Small intestine (tissue), 16 donors: ENCODE data around the gene MGA. TPM values are rescaled to one million over a fixed set of nuclear protein-coding genes. Genes with fewer than 3 reads are reported as not detected.
A peak's percentile ranks its signal among the peaks of the same experiment; 100 is the strongest.

Source experiments
- DNase-seq, 2 donors: peaks; one replicate each; pipeline versions ENCODE4 v3.0.0 to v3.0.0-alpha.2; 2013
- FAIRE-seq: peaks from 2 replicates; lab custom pipeline; 2012; peaks lifted over from hg19 to GRCh38; lab: Jason Lieb, UNC
- H3K27ac ChIP-seq, 3 donors: one replicate each; pipeline ENCODE4 v1.5.1; 2013; ENCODE audit warnings: low read length in 2 of 3, mild to moderate bottlenecking in 2 of 3, control low read depth in 1 of 3, inconsistent platforms in 1 of 3, low read depth in 1 of 3, moderate library complexity in 1 of 3
- H3K27me3 ChIP-seq, 3 donors: one replicate each; pipeline ENCODE4 v1.6.1; 2013; ENCODE audit warnings: low read length in 3 of 3, inconsistent platforms in 1 of 3; ENCODE audit not compliant: control insufficient read depth in 3 of 3, insufficient read depth in 3 of 3
- H3K36me3 ChIP-seq, 3 donors: one replicate each; pipeline ENCODE4 v1.6.1; 2013; ENCODE audit warnings: low read length in 3 of 3, inconsistent platforms in 1 of 3, low read depth in 1 of 3, mild to moderate bottlenecking in 1 of 3, moderate library complexity in 1 of 3; ENCODE audit not compliant: control insufficient read depth in 3 of 3, insufficient read depth in 2 of 3
- H3K4me1 ChIP-seq, 3 donors: one replicate each; pipeline ENCODE4 v1.6.1; 2013; ENCODE audit warnings: low read length in 2 of 3, inconsistent platforms in 1 of 3, low read depth in 1 of 3, mild to moderate bottlenecking in 1 of 3, moderate library complexity in 1 of 3; ENCODE audit not compliant: control insufficient read depth in 3 of 3, insufficient read depth in 2 of 3
- H3K4me3 ChIP-seq, 3 donors: one replicate each; pipeline ENCODE4 v1.5.1; 2013; ENCODE audit warnings: low read length in 3 of 3, control low read depth in 1 of 3, inconsistent platforms in 1 of 3, low read depth in 1 of 3, mild to moderate bottlenecking in 1 of 3, moderate library complexity in 1 of 3
- H3K9me3 ChIP-seq, 2 donors: one replicate each; pipeline ENCODE4 v1.6.1; 2013; ENCODE audit warnings: low read depth in 1 of 2, low read length in 1 of 2; ENCODE audit not compliant: control insufficient read depth in 2 of 2, insufficient read depth in 1 of 2
- WGBS, 3 donors: extraction: QIAGEN DNeasy Blood & Tissue Kit; methylation state at CpG; one replicate each; pipeline ENCODE4 v1.1.7; 2013; 5-methylcytosine and 5-hydroxymethylcytosine counted together
- long read RNA-seq, 10 donors: transcript quantifications; one replicate each; lab custom pipeline, GENCODE V29; 2026
- polyA plus RNA-seq, 4 donors: library from polyadenylated mRNA; stranded (reverse) in 3 of 4; unstranded in 1 of 4; fragments of 200-250 nt in 3 of 4; fragments of 120-200 nt in 1 of 4; gene quantifications; one replicate each; pipeline versions ENCODE4 v1.2.1 to v1.2.3, GENCODE V29; 2013
- donor health status: healthy with polysubstance abuse.
- donor health status: control.
- donor health status: control.
- donor health status: Bipolar disorder and iron deficiency.
- donor health status: healthy.

MGA gene
- polyA plus RNA-seq: 10 to 100 TPM in 1 of 4 donors, 1 to 10 TPM in 3; 1.4 to 21.0 (median 3.7) TPM
- long read RNA-seq, donor 1: 0 reads
- long read RNA-seq, donor 2: 0 reads
- long read RNA-seq, donor 3, partial matches to known transcripts: 0 of 3 reads
- long read RNA-seq, donor 3, other reads (novel, unspliced or antisense): 0 of 3 reads
- long read RNA-seq, donor 4: 0 reads
- long read RNA-seq, donor 5, partial matches to known transcripts: 0 of 1 reads
- long read RNA-seq, donor 5, other reads (novel, unspliced or antisense): 0 of 1 reads
- long read RNA-seq, donor 6: 0 reads
- long read RNA-seq, donor 7: 0 reads
- long read RNA-seq, donor 8: 0 reads
- long read RNA-seq, donor 9, partial matches to known transcripts: 0 of 1 reads
- long read RNA-seq, donor 9, other reads (novel, unspliced or antisense): 0 of 1 reads
- long read RNA-seq, donor 10, partial matches to known transcripts: 0 of 4 reads
- long read RNA-seq, donor 10, other reads (novel, unspliced or antisense): 0 of 4 reads

GRCh38 chr15:41660235-41661077, at the start of gene MGA:
Gene MGA, plus strand, starts transcription at chr15:41660405.
- Histone ChIP-seq H3K4me3 (peak within 1 kb of the TSS; percentile 33 to 61 (median 60)), H3K9me3 (peaks cover 0 to 12% of the 10 kb centered on the region in 2 donors), H3K27me3 (peaks cover 0 to 3% (median 0%) of the 10 kb centered on the region in 3 donors), H3K36me3 (no peaks in the 10 kb centered on the region), H3K4me1 (peaks cover 2 to 22% (median 3%) of the 10 kb centered on the region in 3 donors), H3K27ac (peak within 1 kb of the TSS; percentile 88 to 98 (median 92))
- DNase-seq (peak; percentile 96 to 97), FAIRE-seq (no peak)
- WGBS, 3 donors: 1 to 2% (median 2%) methylated on average over 90 to 93 of the region's 93 CpGs

GRCh38 chr15:41620536-41621199, 39.5 kb upstream of the MGA start:
- FAIRE-seq (no peak), DNase-seq (no peak)
- Histone ChIP-seq H3K36me3 (peaks cover 0 to 5% (median 0%) of the 10 kb centered on the region in 3 donors), H3K27me3 (no peaks in the 10 kb centered on the region), H3K9me3 (peaks cover 0 to 5% of the 10 kb centered on the region in 2 donors), H3K4me3 (peak overlapping the region in 2 of 3 donors; percentile 35 to 62), H3K27ac (peak overlapping the region in 1 of 3 donors; percentile 31), H3K4me1 (peaks cover 0 to 6% (median 0%) of the 10 kb centered on the region in 3 donors)
- 18 to 21% (median 18%) methylated on average over 18 of the region's 18 CpGs for WGBS, 3 donors

- H3K27ac ChIP-seq: peak overlapping the region in 2 of 3 donors; percentile 31 to 85
- WGBS, 3 donors: 3 to 10% (median 10%) methylated on average over 80 to 104 of the region's 104 CpGs
- H3K36me3 ChIP-seq: peaks cover 0 to 5% (median 0%) of the 10 kb centered on the region in 3 donors
- H3K4me1 ChIP-seq: peaks cover 0 to 6% (median 0%) of the 10 kb centered on the region in 3 donors
- H3K4me3 ChIP-seq: peak overlapping the region; percentile 35 to 62 (median 49)
- peaks cover 0 to 5% of the 10 kb centered on the region in 2 donors for H3K9me3 ChIP-seq
- FAIRE-seq (no peak), DNase-seq (peak; percentile 72 to 88)
- no peaks in the 10 kb centered on the region for H3K27me3 ChIP-seq
Observed at GRCh38 chr15:41621200-41622193, 38.7 kb upstream of the MGA start.

GRCh38 chr15:41622901-41623300, 37.3 kb upstream of the MGA start:
- WGBS, 3 donors: 77 to 87% (median 85%) methylated on average over 4 of the region's 4 CpGs
- H3K27me3 ChIP-seq: no peaks in the 10 kb centered on the region
- no peak overlapping the region for H3K27ac ChIP-seq
- H3K9me3 ChIP-seq: peaks cover 0 to 5% of the 10 kb centered on the region in 2 donors
- FAIRE-seq (no peak), DNase-seq (no peak)
- peaks cover 0 to 5% (median 0%) of the 10 kb centered on the region in 3 donors for H3K36me3 ChIP-seq
- peaks cover 0 to 6% (median 0%) of the 10 kb centered on the region in 3 donors for H3K4me1 ChIP-seq
- no peak overlapping the region for H3K4me3 ChIP-seq

GRCh38 chr15:41627203-41627602, 33.0 kb upstream of the MGA start:
- 77 to 93% (median 82%) methylated on average over 1 of the region's 1 CpG for WGBS, 3 donors
- H3K9me3 ChIP-seq: peaks cover 0 to under 1% of the 10 kb centered on the region in 2 donors
- FAIRE-seq (no peak), DNase-seq (no peak)
- H3K4me1 ChIP-seq: peaks cover 0 to 6% (median 0%) of the 10 kb centered on the region in 3 donors
- no peak overlapping the region for H3K27ac ChIP-seq
- peaks cover 0 to 5% (median 0%) of the 10 kb centered on the region in 3 donors for H3K36me3 ChIP-seq
- no peaks in the 10 kb centered on the region for H3K27me3 ChIP-seq
- H3K4me3 ChIP-seq: no peak overlapping the region

- no peak overlapping the region for H3K27ac ChIP-seq
- H3K4me3 ChIP-seq: no peak overlapping the region
- no peak for FAIRE-seq
- H3K4me1 ChIP-seq: peaks cover 0 to 6% (median 0%) of the 10 kb centered on the region in 3 donors
- no peak for DNase-seq
- peaks cover 0 to 2% (median 0%) of the 10 kb centered on the region in 3 donors for H3K36me3 ChIP-seq
- WGBS, 3 donors: 97 to 99% (median 98%) methylated on average over 4 of the region's 4 CpGs
- no peaks in the 10 kb centered on the region for H3K9me3 ChIP-seq
- no peaks in the 10 kb centered on the region for H3K27me3 ChIP-seq
Observed at GRCh38 chr15:41629463-41629862, 30.7 kb upstream of the MGA start.

- FAIRE-seq: no peak
- H3K4me1 ChIP-seq: peaks cover 0 to 6% (median 0%) of the 10 kb centered on the region in 3 donors
- 71 to 79% (median 77%) methylated on average over 5 of the region's 5 CpGs for WGBS, 3 donors
- no peak overlapping the region for H3K4me3 ChIP-seq
- H3K9me3 ChIP-seq: no peaks in the 10 kb centered on the region
- no peaks in the 10 kb centered on the region for H3K27me3 ChIP-seq
- no peak overlapping the region for H3K27ac ChIP-seq
- no peak for DNase-seq
- H3K36me3 ChIP-seq: no peaks in the 10 kb centered on the region
Observed at GRCh38 chr15:41629883-41630282, 30.3 kb upstream of the MGA start.
